Measurements from ENCODE around the gene VPS4B. TPM values are rescaled to one million over a fixed set of nuclear protein-coding genes. Genes with fewer than 3 reads are reported as not detected.

The VPS4B gene
- total RNA-seq, 1 experiment from 2014 or later = 60.2 TPM

DNA sequence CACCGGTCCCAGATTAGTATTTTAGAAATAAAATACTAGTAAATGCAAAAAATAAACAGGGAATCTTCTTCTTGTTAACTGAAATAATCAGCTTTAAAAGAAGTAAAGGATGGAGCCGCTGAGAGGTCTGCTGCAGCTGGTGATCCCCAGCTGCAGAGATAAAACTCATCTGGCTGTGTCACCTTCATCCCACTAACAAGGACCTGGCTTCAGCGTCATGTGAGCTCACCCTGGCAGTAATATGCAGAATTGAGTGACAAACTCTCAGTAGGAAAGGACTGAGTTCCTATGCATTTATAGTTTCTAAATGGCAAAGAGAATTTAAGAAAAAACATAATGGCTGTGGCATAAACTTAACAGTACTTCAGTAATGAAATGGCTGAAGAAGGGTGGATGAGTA lies 27.3 kb downstream of the VPS4B start:
- Mint-ChIP-seq H3K4me3 (no peak overlapping the region), H3K9me3 (no peaks in the 10 kb centered on the region), H3K27me3 (ENCODE audit: low read depth) (no peaks in the 10 kb centered on the region), H3K4me1 (no peaks in the 10 kb centered on the region), H3K27ac (no peak overlapping the region), H3K36me3 (ENCODE audit: insufficient read depth in 1 of 3, low read depth in 3 of 3) (peaks cover 8 to 68% (median 43%) of the 10 kb centered on the region in 3 experiments; a peak in 6 of 7 replicates)
- Histone ChIP-seq H2AK5ac (ENCODE audit: insufficient read length, low read length) (no peak overlapping the region), H3K9ac (ENCODE audit: extremely low read depth, insufficient read length, low read length) (no peak overlapping the region), H3K23me2 (ENCODE audit: insufficient read length, low read depth, low read length, poor library complexity, severe bottlenecking) (no peaks in the 10 kb centered on the region), H2BK20ac (ENCODE audit: low read depth, low read length, poor library complexity, severe bottlenecking) (no peak overlapping the region), H2BK15ac (ENCODE audit: low read depth, low read length) (no peak overlapping the region), H2BK5ac (ENCODE audit: insufficient read length, low read length) (no peak overlapping the region), H3K9me3 (ENCODE audit: control insufficient read depth, low read depth, low read length) (no peaks in the 10 kb centered on the region), H3K14ac (ENCODE audit: insufficient read depth, low read length) (no peak overlapping the region), H3K56ac (ENCODE audit: insufficient read length, low read depth, low read length) (no peak overlapping the region), H4K5ac (ENCODE audit: insufficient read length, low read depth, low read length) (no peak overlapping the region), H3K18ac (ENCODE audit: insufficient read length, low read depth, low read length) (no peak overlapping the region), H3K79me1 (ENCODE audit: insufficient read depth, low read depth, low read length, poor library complexity, severe bottlenecking) (no peaks in the 10 kb centered on the region), H4K91ac (ENCODE audit: insufficient read length, low read depth, low read length) (no peak overlapping the region), H2AFZ (ENCODE audit: low read length) (no peak overlapping the region), H2BK120ac (ENCODE audit: low read depth, low read length, poor library complexity, severe bottlenecking) (no peak overlapping the region), H3K4ac (ENCODE audit: low read depth, low read length) (no peak overlapping the region), H4K8ac (replicated peaks; ENCODE audit: insufficient read length, low read depth, low read length) (no peak overlapping the region), H3K4me1 (ENCODE audit: insufficient read depth, low read length) (no peaks in the 10 kb centered on the region), H2BK12ac (ENCODE audit: insufficient read length, low read depth, low read length) (no peak overlapping the region), H3K79me2 (ENCODE audit: insufficient read depth, low read length) (no peaks in the 10 kb centered on the region), H3K27me3 (ENCODE audit: insufficient read depth, low read length) (no peaks in the 10 kb centered on the region), H3K23ac (ENCODE audit: insufficient read length, low read depth, low read length) (no peak overlapping the region), H4K20me1 (ENCODE audit: control insufficient read depth, insufficient read depth, insufficient read length) (no peaks in the 10 kb centered on the region), H3K27ac (ENCODE audit: insufficient read length, low read depth, low read length) (no peak overlapping the region), H3K4me2 (ENCODE audit: insufficient read depth, insufficient read length, low read length) (no peak overlapping the region), H3T11ph (ENCODE audit: low read length) (no peak overlapping the region)
- WGBS (ENCODE audit: extremely low coverage, insufficient read length, low lambda C conversion rate) = no CpG with 5 or more reads among the region's 3 CpGs
- no peak for DNase-seq
- TF ChIP-seq, protein P1, sequence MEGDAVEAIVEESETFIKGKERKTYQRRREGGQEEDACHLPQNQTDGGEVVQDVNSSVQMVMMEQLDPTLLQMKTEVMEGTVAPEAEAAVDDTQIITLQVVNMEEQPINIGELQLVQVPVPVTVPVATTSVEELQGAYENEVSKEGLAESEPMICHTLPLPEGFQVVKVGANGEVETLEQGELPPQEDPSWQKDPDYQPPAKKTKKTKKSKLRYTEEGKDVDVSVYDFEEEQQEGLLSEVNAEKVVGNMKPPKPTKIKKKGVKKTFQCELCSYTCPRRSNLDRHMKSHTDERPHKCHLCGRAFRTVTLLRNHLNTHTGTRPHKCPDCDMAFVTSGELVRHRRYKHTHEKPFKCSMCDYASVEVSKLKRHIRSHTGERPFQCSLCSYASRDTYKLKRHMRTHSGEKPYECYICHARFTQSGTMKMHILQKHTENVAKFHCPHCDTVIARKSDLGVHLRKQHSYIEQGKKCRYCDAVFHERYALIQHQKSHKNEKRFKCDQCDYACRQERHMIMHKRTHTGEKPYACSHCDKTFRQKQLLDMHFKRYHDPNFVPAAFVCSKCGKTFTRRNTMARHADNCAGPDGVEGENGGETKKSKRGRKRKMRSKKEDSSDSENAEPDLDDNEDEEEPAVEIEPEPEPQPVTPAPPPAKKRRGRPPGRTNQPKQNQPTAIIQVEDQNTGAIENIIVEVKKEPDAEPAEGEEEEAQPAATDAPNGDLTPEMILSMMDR (conservative IDR thresholded peaks at IDR 0.05) = no peak

Data from H9 (cell line).